ENCODE results near the gene CDX1.

Gene CDX1

GRCh38 chr5:150131978-150132694 lies 34.4 kb upstream of the CDX1 start:
- DNase-seq, result no peak

DNA sequence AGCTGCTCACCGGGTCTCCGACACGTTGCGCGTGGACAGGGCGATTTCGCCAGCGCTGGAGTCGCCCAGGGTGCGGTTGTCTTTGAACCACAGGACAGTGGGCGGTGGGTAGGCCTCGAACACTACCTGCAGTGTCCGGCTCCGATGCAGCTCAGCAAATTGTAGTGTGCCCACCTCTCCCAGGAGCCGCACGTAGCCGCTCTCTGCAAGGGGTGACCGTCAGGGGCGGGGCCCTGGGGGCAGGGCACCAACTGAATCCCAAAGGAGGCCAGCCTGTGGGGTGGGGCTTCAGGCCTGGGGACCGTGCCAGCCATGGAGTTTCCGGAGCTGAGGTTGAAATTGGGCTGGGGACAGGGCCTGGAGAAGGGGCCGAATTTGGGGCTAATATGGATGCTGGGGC lies 33.8 kb upstream of the CDX1 start:
- DNase-seq, result no peak

GRCh38 chr5:150133581-150134197 lies 32.9 kb upstream of the CDX1 start:
- no peak for DNase-seq

DNA sequence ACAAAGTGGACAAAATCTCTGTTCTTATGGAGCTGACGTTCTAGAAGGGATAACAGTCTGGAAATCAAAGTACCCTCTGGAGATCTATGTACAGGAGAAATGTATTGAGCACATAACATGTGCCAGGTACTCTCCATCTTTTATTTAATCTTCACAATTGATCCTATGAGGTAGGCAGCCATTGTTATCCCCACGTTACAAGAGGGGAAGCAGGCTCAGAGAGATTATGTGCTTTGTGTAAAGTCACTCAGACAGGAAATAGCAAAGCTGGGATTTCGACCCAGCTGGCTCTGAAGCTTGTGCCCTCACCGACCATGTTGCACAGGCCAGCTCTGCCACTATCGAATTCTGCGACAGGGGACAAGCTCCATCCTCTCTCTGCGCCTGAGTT lies 32.4 kb upstream of the CDX1 start:
- no peak for DNase-seq

DNA sequence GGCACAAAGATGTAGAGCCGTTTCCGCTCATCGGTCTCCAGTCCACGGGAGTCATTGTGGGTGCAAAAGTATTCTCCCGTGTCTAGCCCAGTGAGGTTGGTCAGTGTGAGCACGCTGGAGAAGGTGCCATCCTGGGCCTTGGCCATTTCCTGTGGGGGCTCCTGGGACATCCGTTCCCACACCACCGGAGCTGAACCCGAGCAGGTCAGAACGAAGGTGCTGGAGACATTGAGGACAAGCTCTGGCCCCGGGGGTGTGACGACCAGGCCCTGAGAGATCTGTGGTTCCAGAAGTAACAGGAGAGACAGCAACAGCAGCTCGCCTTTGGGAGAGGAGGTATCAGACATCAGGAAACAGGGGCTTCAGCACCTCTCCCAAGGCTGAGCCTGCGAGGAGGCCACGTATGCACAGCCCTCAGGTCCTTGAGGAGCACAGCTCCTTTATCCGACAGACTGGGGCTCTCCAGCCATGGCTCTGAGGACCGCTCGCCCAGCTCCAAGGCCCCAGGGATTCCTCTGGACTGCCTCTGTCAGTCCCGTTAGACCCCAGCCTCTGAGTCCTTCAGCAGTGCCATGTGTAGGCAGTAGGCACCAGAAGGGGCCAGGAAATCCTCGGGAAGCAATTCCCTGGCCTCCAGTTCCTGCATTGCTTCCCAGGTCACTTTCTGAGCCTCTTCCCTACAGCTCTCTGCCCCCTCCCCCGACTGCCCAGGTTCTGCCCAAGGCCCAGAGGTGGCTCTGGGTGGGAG lies 30.8 kb upstream of the CDX1 start:
- DNase-seq, result no peak

- no peak for DNase-seq
These were observed 30.0 kb upstream of the CDX1 start for GRCh38 chr5:150136305-150137167.

DNA sequence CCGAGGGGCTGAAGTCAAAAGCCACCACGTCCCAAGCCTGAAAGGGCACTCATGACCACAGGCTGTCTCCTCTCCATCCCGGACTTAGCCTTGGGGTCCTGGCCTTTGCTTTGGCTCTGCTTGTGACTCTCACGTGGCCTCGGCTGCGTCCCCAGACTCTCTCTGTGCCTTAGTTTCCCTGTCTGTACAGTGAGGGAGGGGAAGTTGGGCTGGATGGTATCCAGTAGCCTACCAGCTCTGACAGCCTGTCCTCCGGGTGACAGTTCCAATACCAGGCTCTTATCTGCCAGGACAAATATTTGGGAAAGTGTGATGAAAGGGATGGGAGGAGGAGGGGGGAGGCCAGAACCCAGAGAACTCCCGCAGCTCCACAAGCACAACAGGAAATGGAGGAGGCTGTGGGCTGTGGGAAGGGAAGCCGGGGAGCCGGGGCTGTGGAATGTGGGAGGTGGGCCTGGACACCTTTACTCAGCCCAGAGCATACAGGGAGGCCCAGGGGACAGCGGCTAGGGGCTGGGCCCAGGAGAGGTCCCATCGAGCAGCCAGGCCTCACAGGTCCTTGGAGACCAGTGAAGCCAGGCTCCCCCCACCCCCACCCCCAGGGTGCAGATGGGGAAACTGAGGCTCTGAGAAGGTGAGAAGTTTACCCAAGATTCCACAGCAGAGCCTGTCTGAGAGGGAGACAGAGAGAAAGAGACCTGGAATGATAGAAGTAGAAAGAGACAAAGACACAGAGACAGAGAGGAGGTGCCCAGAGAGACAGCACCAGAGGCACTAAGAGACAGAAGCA lies 29.2 kb upstream of the CDX1 start:
- no peak for DNase-seq

DNA sequence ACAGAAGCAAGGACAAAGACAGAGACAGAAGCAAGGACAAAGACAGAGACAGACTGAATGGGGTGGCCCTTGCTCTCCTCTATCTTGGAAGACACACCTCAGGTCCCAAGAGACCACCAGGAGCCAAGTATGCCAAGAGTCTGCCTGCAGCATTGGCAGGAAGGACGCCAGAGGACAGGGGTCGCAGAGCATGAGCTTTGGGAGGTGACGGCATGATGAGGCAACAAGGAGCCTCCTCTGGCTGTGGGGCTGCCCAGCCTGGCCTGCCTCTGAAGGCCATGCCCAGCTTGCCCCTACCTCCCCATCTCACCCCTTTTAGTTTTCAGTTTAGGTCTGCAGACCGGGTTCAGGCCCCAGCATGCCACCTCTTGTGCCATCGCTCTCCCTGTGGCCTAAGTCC lies 28.6 kb upstream of the CDX1 start:
- DNase-seq, result no peak

DNA sequence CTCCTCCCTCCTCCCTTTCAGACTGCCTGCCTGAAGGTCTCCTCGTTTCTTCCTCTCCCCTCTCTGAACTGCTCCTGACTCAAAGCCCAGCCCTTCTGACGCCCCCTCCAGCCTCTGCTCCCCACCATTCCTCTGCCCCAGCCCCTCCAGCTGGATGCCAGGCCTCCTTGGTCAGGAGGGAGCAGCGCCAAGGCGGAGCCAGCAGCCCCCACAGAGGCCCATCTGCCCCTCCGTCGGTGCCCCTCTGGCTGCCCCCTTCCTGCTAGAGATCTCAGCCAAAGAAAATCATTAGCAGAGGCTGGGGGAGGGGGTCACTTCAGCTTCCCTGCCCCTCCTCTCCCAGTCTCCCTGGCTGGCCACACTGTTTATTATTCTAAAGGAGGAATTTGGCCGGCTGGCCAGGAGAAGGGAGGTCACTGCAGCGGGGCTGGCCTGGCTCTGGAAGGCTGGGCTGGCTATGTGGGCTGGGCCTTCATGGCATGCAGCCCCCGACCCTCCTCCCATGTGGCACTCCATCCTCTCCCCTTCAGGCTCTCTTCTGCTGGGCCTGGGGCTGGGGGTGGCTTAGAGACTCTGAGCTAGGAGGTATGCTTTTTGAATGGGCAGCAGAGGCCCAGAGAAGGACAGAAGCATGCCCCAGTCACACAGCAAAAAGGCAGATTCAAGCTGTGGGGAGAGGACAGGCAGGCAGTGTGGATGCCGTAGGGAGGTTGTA lies 27.9 kb upstream of the CDX1 start:
- DNase-seq, result no peak

DNA sequence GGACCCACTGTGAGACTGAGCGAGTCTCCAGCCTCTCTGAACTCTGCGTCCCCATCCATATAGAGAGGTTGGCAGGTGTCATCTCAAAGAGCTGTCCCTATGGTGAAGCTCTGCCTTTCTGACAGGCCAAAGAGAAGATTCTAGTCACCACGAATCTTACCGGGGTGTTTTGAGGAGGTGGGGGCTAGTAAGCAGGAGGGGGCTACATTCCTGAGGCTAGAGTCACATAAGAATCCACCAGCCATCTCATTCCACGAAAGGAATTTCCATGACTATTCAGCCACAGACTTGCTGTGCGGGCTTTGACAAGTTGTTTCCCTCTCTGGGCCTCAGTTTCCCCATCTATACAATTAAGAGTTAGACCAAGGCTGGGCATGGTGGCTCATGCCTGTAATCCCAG lies 27.2 kb upstream of the CDX1 start:
- no peak for DNase-seq

DNA sequence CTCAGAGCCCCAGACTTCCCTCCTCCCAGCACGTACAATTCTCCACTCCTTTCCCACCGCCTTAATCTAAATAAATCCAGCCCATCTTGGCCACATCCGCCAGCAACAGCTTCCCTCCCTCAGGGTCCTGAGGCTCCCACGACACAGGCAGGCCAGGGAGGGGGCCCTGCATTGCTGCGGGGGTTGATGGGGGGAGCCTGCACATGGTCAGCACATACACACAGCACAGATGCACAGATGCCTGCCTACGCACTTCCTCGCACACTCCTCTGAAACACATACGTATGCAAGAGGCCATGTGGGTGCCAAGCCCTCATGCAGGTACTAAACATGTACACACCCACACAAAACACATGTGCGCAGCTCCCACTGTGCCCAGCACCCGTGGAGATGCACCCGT lies 25.7 kb upstream of the CDX1 start:
- no peak for DNase-seq

GRCh38 chr5:150141544-150142184 lies 24.9 kb upstream of the CDX1 start:
- DNase-seq, result no peak

GRCh38 chr5:150142185-150142958 lies 24.2 kb upstream of the CDX1 start:
- DNase-seq, result no peak

GRCh38 chr5:150142959-150143349 lies 23.6 kb upstream of the CDX1 start:
- DNase-seq, result no peak

DNA sequence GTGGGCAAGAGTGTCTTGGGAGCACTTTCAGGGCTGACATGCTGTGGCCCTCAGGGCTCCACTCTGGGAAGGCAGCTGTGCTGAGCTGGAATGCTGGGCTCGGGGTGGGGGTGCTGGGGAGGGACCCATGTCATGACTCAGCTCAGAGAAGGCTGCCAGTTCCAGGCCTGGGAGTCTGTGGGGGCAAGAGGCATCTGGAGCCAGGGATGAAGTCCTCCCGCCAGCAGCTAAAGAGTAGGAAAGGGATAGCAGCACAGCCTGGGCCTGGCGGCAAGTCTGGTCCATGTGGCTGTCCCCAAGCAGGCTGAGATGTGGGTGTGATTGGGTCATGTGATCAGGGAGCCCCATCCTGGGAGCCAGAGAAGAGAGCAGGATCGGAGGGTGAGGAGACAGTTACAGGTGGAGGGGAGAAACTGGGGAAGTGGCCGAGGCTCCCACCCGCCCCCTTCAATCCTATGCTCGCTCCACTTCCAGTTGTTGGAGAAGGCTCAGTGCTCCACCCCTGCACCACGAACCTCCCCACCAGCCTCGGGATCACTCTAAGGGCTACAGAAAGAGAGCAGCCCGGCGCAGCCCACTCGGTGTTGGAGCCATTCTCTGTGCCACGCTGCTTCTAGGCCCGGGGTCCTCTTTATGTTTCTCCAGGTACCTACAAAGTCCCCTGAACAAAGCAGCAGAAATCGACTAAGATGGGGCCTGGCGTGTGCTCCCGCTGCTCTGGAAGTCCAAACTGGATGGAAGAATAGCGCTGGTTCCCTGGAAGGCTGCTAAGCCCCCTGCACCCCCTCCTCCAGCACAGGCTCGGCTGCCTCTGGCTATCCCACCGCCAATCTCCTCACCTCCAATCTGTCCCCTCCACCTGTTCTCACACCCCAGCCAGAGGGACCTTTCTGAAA lies 23.0 kb upstream of the CDX1 start:
- no peak for DNase-seq

DNA sequence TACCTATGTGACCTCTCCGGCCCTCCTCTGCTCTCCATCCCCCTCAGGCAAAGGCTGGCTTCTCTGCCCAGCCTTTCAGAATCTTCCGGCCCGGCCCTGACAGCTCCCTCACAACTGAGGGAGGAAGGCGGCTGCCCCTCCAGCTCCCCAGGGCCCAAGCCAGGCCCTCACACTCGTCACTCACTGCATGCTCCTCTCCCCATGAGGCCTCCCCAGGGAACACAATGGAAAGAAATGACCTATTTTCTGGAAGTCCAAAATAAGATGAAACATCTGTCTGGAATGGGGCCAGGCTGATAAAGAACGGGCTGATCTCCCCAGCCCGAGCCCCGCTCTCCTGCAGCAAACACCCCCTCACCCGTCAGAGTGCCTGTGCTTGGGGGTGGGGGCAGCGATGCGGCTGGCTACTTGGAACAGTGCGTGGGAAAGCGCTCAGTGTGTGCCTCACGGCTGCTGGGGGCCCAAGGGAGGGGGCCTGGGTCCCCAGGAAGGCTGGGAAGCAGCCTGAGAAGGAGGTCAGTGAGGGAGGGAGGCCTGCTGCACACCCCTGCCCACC lies 22.3 kb upstream of the CDX1 start:
- DNase-seq, result no peak

DNA sequence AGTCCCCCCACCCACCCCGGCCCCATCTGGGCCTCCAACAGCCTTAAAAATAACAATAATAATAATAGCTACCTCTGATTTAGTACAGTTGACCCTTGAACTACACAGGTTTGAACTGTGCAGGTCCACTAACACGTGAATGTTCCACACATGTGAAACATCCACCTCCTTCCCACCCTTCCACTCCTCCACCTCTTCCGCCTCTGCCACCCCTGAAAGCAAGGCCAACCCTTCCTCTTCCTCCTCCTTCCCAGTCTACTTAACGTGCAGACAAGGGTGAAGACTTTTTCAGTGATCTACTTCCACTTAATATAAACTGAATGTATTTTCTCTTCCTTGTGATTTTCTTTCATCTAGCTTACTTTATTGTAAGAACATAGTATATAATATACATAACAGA lies 21.7 kb upstream of the CDX1 start:
- DNase-seq, result no peak

GRCh38 chr5:150146235-150146634 lies 20.3 kb upstream of the CDX1 start:
- DNase-seq, result no peak
